Measurements from ENCODE around the gene CLK2. TPM values are rescaled to one million over a fixed set of nuclear protein-coding genes. Genes with fewer than 3 reads are reported as not detected.
A peak's percentile ranks its signal among the peaks of the same experiment; 100 is the strongest.

The CLK2 gene
- total and polyA plus RNA-seq, 9 of the 15 experiments (the other 6 are each of a cell fraction or from before 2014, with no cell fraction given) = 13.5 to 81.4 (median 39.6) TPM

- TF ChIP-seq KDM5B (IDR thresholded peaks at IDR 0.05; ENCODE audit: insufficient replicate concordance, low read depth, low read length) = no peak
- TF ChIP-seq RUNX1 (IDR thresholded peaks at IDR 0.05; ENCODE audit: low read depth) = no peak
- peak; percentile 29 for TF ChIP-seq TAF1 (IDR thresholded peaks at IDR 0.05; ENCODE audit: control insufficient read depth, extremely low read depth, insufficient read depth, low read length, severe bottlenecking)
- peak; percentile 36 to 63; a peak in 3 of 4 replicates for TF ChIP-seq MNT (conservative IDR thresholded peaks at IDR 0.05)
- TF ChIP-seq ARHGAP35 (IDR thresholded peaks at IDR 0.05; ENCODE audit: partially characterized antibody) = no peak
- TF ChIP-seq SMARCA4 (IDR thresholded peaks at IDR 0.05) = no peak
- TF ChIP-seq PTRF (tag; IDR thresholded peaks at IDR 0.05) = no peak
- peak; percentile 82 for TF ChIP-seq HMGN3 (IDR thresholded peaks at IDR 0.05; ENCODE audit: borderline replicate concordance, extremely low read depth, insufficient read length, low read depth, low read length)
- no peak for TF ChIP-seq MCM2 (IDR thresholded peaks at IDR 0.05; ENCODE audit: low read depth)
- TF ChIP-seq THAP7 (CRISPR knock-in tag; IDR thresholded peaks at IDR 0.05) = no peak
- TF ChIP-seq ZC3H4 (CRISPR knock-in tag; IDR thresholded peaks at IDR 0.05; ENCODE audit: borderline replicate concordance) = no peak
- TF ChIP-seq POLR2A (conservative IDR thresholded peaks at IDR 0.05) = 0 out of 2 replicates have a peak, but pooled peaks have one; percentile 26
- TF ChIP-seq CTCF (IDR thresholded peaks at IDR 0.05 in 2 of 3, conservative IDR thresholded peaks at IDR 0.05 in 1 of 3; ENCODE audit: insufficient read depth in 2 of 3, low read depth in 1 of 3, low read length in 3 of 3) = peak; percentile 62 to 85 (median 74)
- TF ChIP-seq ZNF561 (CRISPR knock-in tag; conservative IDR thresholded peaks at IDR 0.05) = no peak
- TF ChIP-seq ESRRA (IDR thresholded peaks at IDR 0.05; ENCODE audit: borderline replicate concordance, low read depth) = peak; percentile 43; the same call in 1 of the 2 replicates
- no peak for TF ChIP-seq NFXL1 (CRISPR knock-in tag; IDR thresholded peaks at IDR 0.05)
- peak; percentile 65 for TF ChIP-seq CHD1 (IDR thresholded peaks at IDR 0.05; ENCODE audit: low read length)
- TF ChIP-seq LCOR (CRISPR knock-in tag; IDR thresholded peaks at IDR 0.05) = peak; percentile 72; the same call in 1 of the 2 replicates
Observed at GRCh38 chr1:155277070-155277901, 4.0 kb upstream of the CLK2 start, which contains the start of gene HCN3 (continued).
